ENCODE results near the gene HERC6.
"Not testable (repeated sequence)": the region's sequence is repeated elsewhere in the genome, so short reads cannot be mapped to it uniquely, and the experiment has no call there.

The HERC6 gene

GRCh38 chr4:88391703-88392102 lies 13.1 kb downstream of the HERC6 start:
- DNase-seq (ENCODE audit: low read depth): no peak

- no peak for DNase-seq (ENCODE audit: low read depth)
Observed at GRCh38 chr4:88396681-88397080, 18.0 kb downstream of the HERC6 start.

- no peak for DNase-seq (ENCODE audit: low read depth)
Observed at GRCh38 chr4:88398381-88398780, 19.7 kb downstream of the HERC6 start.

GRCh38 chr4:88409206-88409605 lies 30.6 kb downstream of the HERC6 start:
- no peak for DNase-seq (ENCODE audit: low read depth)

- no peak for DNase-seq (ENCODE audit: low read depth)
Observed at GRCh38 chr4:88409789-88410188, 31.1 kb downstream of the HERC6 start.

- no peak for DNase-seq (ENCODE audit: low read depth)
Observed at GRCh38 chr4:88411491-88412096, 32.9 kb downstream of the HERC6 start.

- DNase-seq (ENCODE audit: low read depth): no peak
Observed at GRCh38 chr4:88413801-88414200, 35.1 kb downstream of the HERC6 start.

- DNase-seq (ENCODE audit: low read depth): no peak
Observed at GRCh38 chr4:88414755-88415154, 36.1 kb downstream of the HERC6 start.

GRCh38 chr4:88415982-88416381 lies 37.3 kb downstream of the HERC6 start:
- no peak for DNase-seq (ENCODE audit: low read depth)

GRCh38 chr4:88418411-88418810 lies 39.8 kb downstream of the HERC6 start:
- no peak for DNase-seq (ENCODE audit: low read depth)

GRCh38 chr4:88419874-88420273 lies 41.2 kb downstream of the HERC6 start:
- DNase-seq (ENCODE audit: low read depth): no peak

- no peak for DNase-seq (ENCODE audit: low read depth)
Observed at GRCh38 chr4:88420844-88421243, 42.2 kb downstream of the HERC6 start.

- DNase-seq (ENCODE audit: low read depth): no peak
Observed at GRCh38 chr4:88422403-88422802, 43.8 kb downstream of the HERC6 start.

GRCh38 chr4:88429401-88429800 lies 50.7 kb downstream of the HERC6 start:
- no peak for DNase-seq (ENCODE audit: low read depth)

GRCh38 chr4:88435987-88436693 lies 57.5 kb downstream of the HERC6 start:
- DNase-seq (ENCODE audit: low read depth): no peak

GRCh38 chr4:88437873-88438272 lies 59.2 kb downstream of the HERC6 start:
- not testable (repeated sequence) for DNase-seq (ENCODE audit: low read depth)

- no peak for DNase-seq (ENCODE audit: low read depth)
Observed at GRCh38 chr4:88439161-88439760, 60.6 kb downstream of the HERC6 start.

- DNase-seq (ENCODE audit: low read depth): no peak
Observed at GRCh38 chr4:88440146-88440545, 61.5 kb downstream of the HERC6 start.

- no peak for DNase-seq (ENCODE audit: low read depth)
Observed at GRCh38 chr4:88441696-88442095, 63.0 kb downstream of the HERC6 start.

- DNase-seq (ENCODE audit: low read depth): no peak
Observed at GRCh38 chr4:88442689-88443191, 64.1 kb downstream of the HERC6 start.

- DNase-seq (ENCODE audit: low read depth): no peak
Observed at GRCh38 chr4:88443486-88443885, 64.8 kb downstream of the HERC6 start.

- DNase-seq (ENCODE audit: low read depth): no peak
Observed at GRCh38 chr4:88445252-88445651, 66.6 kb downstream of the HERC6 start.

GRCh38 chr4:88446124-88446523 lies 67.5 kb downstream of the HERC6 start:
- no peak for DNase-seq (ENCODE audit: low read depth)
